Measurements from ENCODE around the gene LRIT1.

LRIT1 gene

DNA sequence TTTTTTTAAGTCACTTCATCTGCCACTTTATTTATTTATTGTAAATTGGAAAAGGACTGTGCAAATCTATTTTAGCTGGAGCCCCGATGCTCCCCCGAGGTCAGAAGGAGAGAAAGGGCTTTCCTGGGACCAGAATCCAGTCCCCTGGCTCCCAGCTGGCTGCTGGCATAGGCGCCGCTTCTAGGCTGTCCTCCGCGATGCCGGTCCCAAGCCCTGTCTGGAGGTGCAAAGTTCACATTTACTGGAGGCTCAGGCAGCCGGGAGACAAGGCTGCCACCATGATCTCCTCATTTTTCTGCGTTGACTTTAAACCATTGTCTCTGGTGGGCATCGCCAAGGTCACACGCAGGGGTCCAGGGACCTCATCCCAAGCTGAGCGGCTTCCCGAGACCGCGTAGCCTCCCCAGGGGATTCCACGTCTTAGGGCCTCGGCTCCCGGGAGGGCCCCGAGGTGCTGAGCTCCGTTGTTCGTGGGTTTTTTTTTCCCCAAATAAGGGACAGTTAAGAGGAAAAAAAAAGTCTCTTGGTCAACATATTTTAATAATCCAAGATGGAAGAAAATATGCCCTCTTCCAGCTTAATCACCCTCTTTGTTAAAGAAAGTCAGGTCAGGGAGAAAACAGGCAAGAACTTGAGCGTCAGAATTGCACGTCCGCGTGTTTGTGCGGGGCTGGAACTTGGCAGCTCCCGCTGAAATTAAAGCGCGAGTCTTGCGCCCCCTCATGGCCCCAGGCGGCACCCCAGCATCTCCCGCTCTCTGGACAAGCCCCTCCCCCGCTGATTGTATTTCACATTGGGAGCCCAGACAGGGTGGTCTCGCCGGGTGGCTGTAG lies 15.4 kb upstream of the LRIT1 start:
- TF ChIP-seq, protein P1, sequence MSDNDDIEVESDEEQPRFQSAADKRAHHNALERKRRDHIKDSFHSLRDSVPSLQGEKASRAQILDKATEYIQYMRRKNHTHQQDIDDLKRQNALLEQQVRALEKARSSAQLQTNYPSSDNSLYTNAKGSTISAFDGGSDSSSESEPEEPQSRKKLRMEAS (IDR thresholded peaks at IDR 0.05; ENCODE audit: low read depth, low read length): no peak
- TF ChIP-seq, protein P2, sequence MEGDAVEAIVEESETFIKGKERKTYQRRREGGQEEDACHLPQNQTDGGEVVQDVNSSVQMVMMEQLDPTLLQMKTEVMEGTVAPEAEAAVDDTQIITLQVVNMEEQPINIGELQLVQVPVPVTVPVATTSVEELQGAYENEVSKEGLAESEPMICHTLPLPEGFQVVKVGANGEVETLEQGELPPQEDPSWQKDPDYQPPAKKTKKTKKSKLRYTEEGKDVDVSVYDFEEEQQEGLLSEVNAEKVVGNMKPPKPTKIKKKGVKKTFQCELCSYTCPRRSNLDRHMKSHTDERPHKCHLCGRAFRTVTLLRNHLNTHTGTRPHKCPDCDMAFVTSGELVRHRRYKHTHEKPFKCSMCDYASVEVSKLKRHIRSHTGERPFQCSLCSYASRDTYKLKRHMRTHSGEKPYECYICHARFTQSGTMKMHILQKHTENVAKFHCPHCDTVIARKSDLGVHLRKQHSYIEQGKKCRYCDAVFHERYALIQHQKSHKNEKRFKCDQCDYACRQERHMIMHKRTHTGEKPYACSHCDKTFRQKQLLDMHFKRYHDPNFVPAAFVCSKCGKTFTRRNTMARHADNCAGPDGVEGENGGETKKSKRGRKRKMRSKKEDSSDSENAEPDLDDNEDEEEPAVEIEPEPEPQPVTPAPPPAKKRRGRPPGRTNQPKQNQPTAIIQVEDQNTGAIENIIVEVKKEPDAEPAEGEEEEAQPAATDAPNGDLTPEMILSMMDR (IDR thresholded peaks at IDR 0.05; ENCODE audit: low read depth, low read length): peak; percentile 30
- H3K4me3 ChIP-seq (ENCODE audit: low read depth, low read length): no peak overlapping the region
- DNase-seq (ENCODE audit: low read depth): peak; percentile 49

DNA sequence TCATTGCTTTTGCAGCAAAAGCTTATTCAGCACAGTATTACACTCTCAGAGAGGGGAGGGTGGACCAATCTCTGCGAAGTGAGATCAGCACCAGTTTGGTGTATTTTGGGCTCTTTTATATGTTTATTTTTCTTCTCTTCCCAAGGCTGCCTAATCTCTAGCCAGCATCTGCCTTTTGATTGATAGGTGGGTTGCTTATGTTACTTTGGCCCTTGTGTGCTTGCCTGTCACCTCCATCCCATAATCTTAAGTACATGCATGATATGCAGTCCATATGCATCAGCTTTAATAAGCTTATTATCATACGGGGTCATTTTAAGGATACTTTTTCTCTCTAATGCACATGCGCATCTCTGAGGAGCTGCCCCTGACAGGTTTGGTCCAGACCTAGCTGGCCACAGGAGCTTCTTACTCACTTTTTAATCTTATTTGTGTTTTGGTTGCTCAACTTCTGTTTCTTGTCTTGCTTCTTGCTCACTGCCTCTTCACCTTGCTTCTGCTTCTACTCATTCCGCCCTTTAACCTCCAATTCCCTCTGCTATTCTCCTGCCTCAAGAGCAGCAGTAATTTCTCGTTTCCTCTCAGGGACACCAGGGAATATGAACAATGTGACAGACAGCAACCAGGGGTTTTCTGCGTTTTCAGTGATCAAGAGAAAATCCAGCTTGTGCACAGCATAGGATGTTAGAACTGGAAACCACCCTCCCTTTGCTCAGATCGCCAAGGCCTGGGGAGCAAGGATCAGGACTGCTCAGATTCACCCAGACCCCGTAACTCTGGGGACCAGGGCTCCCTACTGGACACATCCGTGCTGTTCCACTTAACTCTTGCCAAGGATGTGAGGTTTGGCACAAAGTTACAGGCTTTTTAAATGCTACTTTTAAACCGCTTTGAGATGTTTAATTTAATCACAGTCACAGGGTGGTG lies 13.5 kb upstream of the LRIT1 start:
- no peak for DNase-seq (ENCODE audit: low read depth)
- no peak overlapping the region for H3K4me3 ChIP-seq (ENCODE audit: low read depth, low read length)
- TF ChIP-seq POLR2A (IDR thresholded peaks at IDR 0.05; ENCODE audit: extremely low read depth, insufficient read length) (no peak), MYC (IDR thresholded peaks at IDR 0.05; ENCODE audit: low read depth, low read length) (no peak)

DNA sequence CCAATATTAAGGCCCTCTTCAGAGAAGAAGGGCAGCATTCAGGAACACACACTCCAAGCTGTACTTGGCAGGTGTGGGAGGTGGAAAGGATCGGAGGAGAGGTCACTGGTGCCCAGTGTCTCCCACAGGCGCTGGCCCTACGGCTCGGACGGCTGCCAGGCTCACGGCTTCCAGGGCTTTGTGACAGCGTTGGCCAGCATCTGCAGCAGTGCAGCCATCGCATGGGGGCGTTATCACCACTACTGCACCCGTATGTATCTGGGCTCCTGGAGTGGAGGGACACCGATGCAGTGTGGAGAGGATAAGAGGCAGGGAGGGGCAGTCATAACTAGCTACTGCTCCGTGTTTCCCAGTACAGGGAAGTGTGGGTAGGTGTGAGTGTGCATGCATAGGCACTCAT lies 7.4 kb upstream of the LRIT1 start:
- no peak for DNase-seq (ENCODE audit: low read depth)
- no peak for TF ChIP-seq POLR2A (IDR thresholded peaks at IDR 0.05; ENCODE audit: extremely low read depth, insufficient read length)
- TF ChIP-seq, protein P1 (IDR thresholded peaks at IDR 0.05; ENCODE audit: low read depth, low read length): no peak
- TF ChIP-seq MYC (IDR thresholded peaks at IDR 0.05; ENCODE audit: low read depth, low read length): no peak
- TF ChIP-seq, protein P2 (IDR thresholded peaks at IDR 0.05; ENCODE audit: low read depth, low read length): no peak

DNA sequence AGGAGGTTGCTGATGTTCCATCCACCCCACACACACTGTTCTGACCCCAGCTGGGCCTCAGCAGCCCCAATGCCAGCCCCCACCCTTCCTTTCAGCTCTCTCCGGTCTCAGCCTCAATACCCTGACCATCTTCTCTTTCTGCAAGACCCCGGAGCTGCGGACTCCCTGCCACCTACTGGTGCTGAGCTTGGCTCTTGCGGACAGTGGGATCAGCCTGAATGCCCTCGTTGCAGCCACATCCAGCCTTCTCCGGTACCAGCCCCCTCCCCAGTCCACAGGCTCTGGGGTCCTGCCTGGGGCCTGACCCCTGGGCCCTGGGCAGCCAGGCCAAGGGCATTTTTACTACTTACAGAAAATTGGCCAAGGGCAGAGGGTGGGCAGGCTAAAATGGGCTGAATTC lies 6.2 kb upstream of the LRIT1 start:
- TF ChIP-seq, protein P2 (IDR thresholded peaks at IDR 0.05; ENCODE audit: low read depth, low read length): no peak
- TF ChIP-seq, protein P1 (IDR thresholded peaks at IDR 0.05; ENCODE audit: low read depth, low read length): no peak
- TF ChIP-seq MYC (IDR thresholded peaks at IDR 0.05; ENCODE audit: low read depth, low read length): no peak
- no peak for TF ChIP-seq POLR2A (IDR thresholded peaks at IDR 0.05; ENCODE audit: extremely low read depth, insufficient read length)
- no peak overlapping the region for H3K4me3 ChIP-seq (ENCODE audit: low read depth, low read length)
- DNase-seq (ENCODE audit: low read depth): no peak

More for the DNA sequence above, 7.4 kb upstream of the LRIT1 start:
- H3K4me3 ChIP-seq (ENCODE audit: low read depth, low read length): no peak overlapping the region

DNA sequence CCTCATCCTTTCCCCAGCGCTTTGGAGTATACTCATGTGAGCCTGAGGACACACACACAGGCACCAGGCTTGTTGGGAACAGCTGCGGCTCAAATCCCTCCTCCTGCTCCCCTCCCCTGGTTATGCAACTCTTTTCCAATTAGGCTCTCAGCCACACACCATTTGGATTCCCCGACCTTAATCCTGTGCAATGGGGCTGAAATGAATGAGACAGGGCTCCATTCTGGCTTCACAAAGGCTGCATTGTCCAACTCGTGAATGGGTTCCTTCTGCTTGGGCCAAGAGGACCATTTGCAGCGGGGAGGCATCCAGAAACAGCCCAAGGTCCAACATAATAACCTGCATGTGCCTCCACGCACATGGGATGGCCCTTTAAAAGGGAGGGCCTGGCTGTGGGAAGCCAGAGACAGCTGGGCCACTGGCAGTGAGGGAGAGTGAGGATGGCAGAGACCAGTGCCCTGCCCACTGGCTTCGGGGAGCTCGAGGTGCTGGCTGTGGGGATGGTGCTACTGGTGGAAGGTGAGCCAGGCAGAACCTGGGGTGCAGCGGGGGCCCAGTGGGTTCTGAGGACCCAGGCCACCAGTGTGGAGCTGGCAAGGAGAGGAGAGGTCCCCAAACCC lies 3.4 kb upstream of the LRIT1 start, which contains the start of gene RGR:
TSS of gene RGR (plus strand) at position 403 of the 620 bp plus-strand sequence. CDS start at position 441, 38 bp downstream.
- no peak within 1 kb of the TSS for H3K4me3 ChIP-seq (ENCODE audit: low read depth, low read length)
- TF ChIP-seq, protein P2 (IDR thresholded peaks at IDR 0.05; ENCODE audit: low read depth, low read length): no peak
- TF ChIP-seq POLR2A (IDR thresholded peaks at IDR 0.05; ENCODE audit: extremely low read depth, insufficient read length) (no peak), MYC (IDR thresholded peaks at IDR 0.05; ENCODE audit: low read depth, low read length) (no peak)
- TF ChIP-seq, protein P1 (IDR thresholded peaks at IDR 0.05; ENCODE audit: low read depth, low read length): no peak
- DNase-seq (ENCODE audit: low read depth): no peak
